ENCODE measurements around the gene CHRNA5.

Gene CHRNA5

GRCh38 chr15:78561490-78561889 is 3.8 kb upstream of the CHRNA5 start:
- Histone ChIP-seq H3K4me3 (no peak overlapping the region), H3K9ac (no peak overlapping the region), H3K27me3 (no peaks in the 10 kb centered on the region), H3K36me3 (no peaks in the 10 kb centered on the region), H3K27ac (no peak overlapping the region), H3K9me3 (replicated peaks in 1 of 11) (no peaks in the 10 kb centered on the region), H3K4me2 (no peak overlapping the region), H3K4me1 (peaks cover 6 to 16% (median 13%) of the 10 kb centered on the region in 10 experiments; a peak in 19 of 20 replicates), H4K20me1 (no peaks in the 10 kb centered on the region)
- TF ChIP-seq Cebpa-rat (IDR thresholded peaks at IDR 0.05) = no peak

DNA sequence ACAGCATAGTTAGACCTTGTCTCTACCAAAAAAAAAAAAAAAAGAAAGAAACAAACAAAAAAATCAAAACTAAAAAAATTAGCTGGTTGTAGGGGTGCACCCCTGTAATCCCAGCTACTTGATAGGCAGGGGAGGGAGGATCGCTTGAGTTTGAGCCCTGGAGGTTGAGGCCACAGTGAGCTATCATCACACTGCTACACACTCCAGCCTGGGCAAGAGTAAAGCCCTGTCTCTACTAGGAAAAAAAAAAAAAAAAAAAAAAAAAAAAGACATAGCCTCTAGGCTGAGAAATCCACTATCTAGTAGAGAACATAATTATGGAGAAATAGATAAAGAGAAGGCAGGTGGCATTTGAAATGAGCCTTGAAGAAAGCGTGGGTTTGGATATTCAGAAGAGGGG is 2.2 kb upstream of the CHRNA5 start:
- no peak overlapping the region for H3K9ac ChIP-seq
- no peak for TF ChIP-seq Cebpa-rat (IDR thresholded peaks at IDR 0.05)
- no peaks in the 10 kb centered on the region for H3K27me3 ChIP-seq
- H3K27ac ChIP-seq = no peak overlapping the region
- H3K4me1 ChIP-seq = peaks cover 12 to 31% (median 28%) of the 10 kb centered on the region in 10 experiments; a peak in 19 of 20 replicates
- H3K9me3 ChIP-seq (replicated peaks in 1 of 11) = no peaks in the 10 kb centered on the region
- H3K4me2 ChIP-seq = no peak overlapping the region
- H3K36me3 ChIP-seq = no peaks in the 10 kb centered on the region
- H4K20me1 ChIP-seq = 0 out of 22 replicates have a peak, but pooled peaks cover 0 to 6% (median 0%) of the 10 kb centered on the region in 11 experiments
- H3K4me3 ChIP-seq = no peak overlapping the region

- no peak for TF ChIP-seq Cebpa-rat (IDR thresholded peaks at IDR 0.05)
- Histone ChIP-seq H3K4me3 (peak overlapping the region; percentile 72 to 99 (median 86); a peak in 19 of 20 replicates), H3K27me3 (no peaks in the 10 kb centered on the region), H3K4me2 (peak overlapping the region; percentile 80 to 96 (median 87)), H3K4me1 (peaks cover 12 to 32% (median 29%) of the 10 kb centered on the region in 10 experiments; a peak in 19 of 20 replicates), H3K36me3 (no peaks in the 10 kb centered on the region), H3K9ac (peak overlapping the region in 9 of 11 experiments; percentile 70 to 93 (median 86); a peak in 17 of 22 replicates), H3K27ac (peak overlapping the region in 7 of 11 experiments; percentile 28 to 87 (median 78); a peak in 7 of 22 replicates), H4K20me1 (0 out of 22 replicates have a peak, but pooled peaks cover 0 to 6% (median 0%) of the 10 kb centered on the region in 11 experiments), H3K9me3 (replicated peaks in 1 of 11) (no peaks in the 10 kb centered on the region)
Measured at GRCh38 chr15:78564743-78565096, 600 bp upstream of the CHRNA5 start.

GRCh38 chr15:78565951-78566774 is 843 bp downstream of the CHRNA5 start:
- H3K4me3 ChIP-seq = peak overlapping the region; percentile 72 to 99 (median 86)
- H3K27me3 ChIP-seq = no peaks in the 10 kb centered on the region
- no peaks in the 10 kb centered on the region for H3K36me3 ChIP-seq
- peaks cover 0 to 6% (median 0%) of the 10 kb centered on the region in 11 experiments; a peak in 2 of 22 replicates for H4K20me1 ChIP-seq
- no peaks in the 10 kb centered on the region for H3K9me3 ChIP-seq (replicated peaks in 1 of 11)
- peak overlapping the region; percentile 80 to 96 (median 87) for H3K4me2 ChIP-seq
- H3K9ac ChIP-seq = peak overlapping the region; percentile 68 to 93 (median 84)
- H3K4me1 ChIP-seq = peaks cover 12 to 32% (median 29%) of the 10 kb centered on the region in 10 experiments; a peak in 19 of 20 replicates
- TF ChIP-seq Cebpa-rat (IDR thresholded peaks at IDR 0.05) = no peak
- peak overlapping the region in 9 of 11 experiments; percentile 45 to 87 (median 80); a peak in 18 of 22 replicates for H3K27ac ChIP-seq

DNA sequence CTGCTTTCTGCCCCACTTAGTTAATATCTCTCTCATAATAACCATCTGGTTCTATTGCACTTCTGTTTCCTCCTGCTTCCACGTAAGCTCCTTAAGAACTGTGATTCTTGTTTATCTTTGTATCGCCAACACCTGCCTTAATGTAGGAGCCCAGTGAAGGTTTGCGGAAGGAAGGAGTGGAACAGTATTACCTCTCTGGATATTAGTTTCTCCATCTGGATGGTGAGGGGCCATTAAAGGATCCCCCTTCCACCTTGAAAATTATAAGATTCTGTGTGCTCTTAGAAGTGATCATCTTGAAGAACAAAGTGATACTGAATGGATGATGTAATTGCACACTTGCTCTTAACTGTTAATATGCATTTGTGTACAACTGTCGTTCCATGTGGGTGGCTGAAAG is 2.2 kb downstream of the CHRNA5 start:
- peak overlapping the region in 1 of 10 experiments; percentile 1; a peak in 1 of 20 replicates for H3K4me3 ChIP-seq
- H3K4me2 ChIP-seq = peak overlapping the region in 9 of 11 experiments; percentile 7 to 92 (median 86); a peak in 16 of 22 replicates
- H3K4me1 ChIP-seq = peaks cover 12 to 32% (median 29%) of the 10 kb centered on the region in 10 experiments; a peak in 19 of 20 replicates
- peaks cover 0 to 6% (median 0%) of the 10 kb centered on the region in 11 experiments; a peak in 2 of 22 replicates for H4K20me1 ChIP-seq
- H3K36me3 ChIP-seq = no peaks in the 10 kb centered on the region
- no peak overlapping the region for H3K9ac ChIP-seq
- H3K9me3 ChIP-seq (replicated peaks in 1 of 11) = no peaks in the 10 kb centered on the region
- no peak overlapping the region for H3K27ac ChIP-seq
- TF ChIP-seq Cebpa-rat (IDR thresholded peaks at IDR 0.05) = no peak
- H3K27me3 ChIP-seq = no peaks in the 10 kb centered on the region

- Histone ChIP-seq H3K9ac (no peak overlapping the region), H3K4me3 (no peak overlapping the region), H3K27me3 (no peaks in the 10 kb centered on the region), H3K27ac (no peak overlapping the region), H3K4me1 (peaks cover 6 to 31% (median 25%) of the 10 kb centered on the region in 10 experiments; a peak in 16 of 20 replicates), H3K36me3 (peaks cover 0 to 3% (median 0%) of the 10 kb centered on the region in 11 experiments; a peak in 1 of 22 replicates), H4K20me1 (peaks cover 0 to 13% (median 0%) of the 10 kb centered on the region in 11 experiments; a peak in 4 of 22 replicates), H3K4me2 (no peak overlapping the region), H3K9me3 (replicated peaks in 1 of 11) (no peaks in the 10 kb centered on the region)
- TF ChIP-seq Cebpa-rat (IDR thresholded peaks at IDR 0.05) = no peak
Measured at GRCh38 chr15:78570710-78571109, 5.4 kb downstream of the CHRNA5 start.

GRCh38 chr15:78571382-78571781 is 6.1 kb downstream of the CHRNA5 start:
- Histone ChIP-seq H3K9me3 (replicated peaks in 1 of 11) (no peaks in the 10 kb centered on the region), H3K27ac (no peak overlapping the region), H3K4me2 (no peak overlapping the region), H3K36me3 (peaks cover 0 to 3% (median 0%) of the 10 kb centered on the region in 11 experiments; a peak in 1 of 22 replicates), H3K4me3 (no peak overlapping the region), H3K4me1 (peaks cover 3 to 30% (median 23%) of the 10 kb centered on the region in 10 experiments; a peak in 16 of 20 replicates), H3K27me3 (no peaks in the 10 kb centered on the region), H4K20me1 (peaks cover 0 to 15% (median 0%) of the 10 kb centered on the region in 11 experiments; a peak in 4 of 22 replicates), H3K9ac (no peak overlapping the region)
- no peak for TF ChIP-seq Cebpa-rat (IDR thresholded peaks at IDR 0.05)

GRCh38 chr15:78573416-78573815 is 8.1 kb downstream of the CHRNA5 start:
- peaks cover 0 to 3% (median 0%) of the 10 kb centered on the region in 11 experiments; a peak in 1 of 22 replicates for H3K36me3 ChIP-seq

DNA sequence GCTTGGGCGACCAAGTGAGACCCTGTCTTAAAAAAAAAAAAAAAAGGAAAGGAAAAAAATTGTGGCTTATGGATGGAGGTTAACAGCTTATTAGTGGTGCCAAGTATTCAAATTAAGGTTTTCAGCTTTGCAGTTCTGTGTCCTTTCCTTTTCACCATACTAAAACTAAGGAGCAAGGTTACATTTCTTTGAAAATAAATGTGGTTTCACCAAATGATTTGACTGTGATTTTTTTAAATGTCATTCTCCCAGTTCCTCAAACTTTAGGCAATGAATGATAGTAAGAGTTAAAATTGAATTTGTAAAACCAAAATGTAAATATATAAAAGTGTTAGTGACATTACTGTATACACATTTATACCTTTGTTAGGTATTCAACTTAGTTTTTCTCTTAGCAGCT is 9.6 kb downstream of the CHRNA5 start:
- TF ChIP-seq Cebpa-rat (IDR thresholded peaks at IDR 0.05) = no peak
- H3K4me2 ChIP-seq = peak overlapping the region in 8 of 11 experiments; percentile 3 to 46 (median 20); a peak in 7 of 22 replicates

More at GRCh38 chr15:78573416-78573815, 8.1 kb downstream of the CHRNA5 start:
- Histone ChIP-seq H3K9ac (no peak overlapping the region), H3K27me3 (no peaks in the 10 kb centered on the region), H4K20me1 (peaks cover 0 to 10% (median 0%) of the 10 kb centered on the region in 11 experiments; a peak in 4 of 22 replicates), H3K4me3 (no peak overlapping the region), H3K4me1 (peaks cover 0 to 11% (median 5%) of the 10 kb centered on the region in 10 experiments; a peak in 14 of 20 replicates), H3K4me2 (no peak overlapping the region), H3K27ac (no peak overlapping the region), H3K9me3 (replicated peaks in 1 of 11) (no peaks in the 10 kb centered on the region)
- no peak for TF ChIP-seq Cebpa-rat (IDR thresholded peaks at IDR 0.05)

More for the DNA sequence above, 9.6 kb downstream of the CHRNA5 start:
- H3K27me3 ChIP-seq = no peaks in the 10 kb centered on the region
- no peak overlapping the region for H3K4me3 ChIP-seq
- H3K9me3 ChIP-seq (replicated peaks in 1 of 11) = no peaks in the 10 kb centered on the region
- H3K4me1 ChIP-seq = peaks cover 0 to 11% (median 5%) of the 10 kb centered on the region in 10 experiments; a peak in 14 of 20 replicates
- H3K27ac ChIP-seq = no peak overlapping the region
- peaks cover 0 to 3% (median 0%) of the 10 kb centered on the region in 11 experiments; a peak in 1 of 22 replicates for H3K36me3 ChIP-seq
- no peak overlapping the region for H3K9ac ChIP-seq
- peaks cover 0 to 10% (median 0%) of the 10 kb centered on the region in 11 experiments; a peak in 4 of 22 replicates for H4K20me1 ChIP-seq

Data from BLaER1 treated with 17β-estradiol and CSF1 and Interleukin-3, amounts not matched to agents 10 nM and 100 nM (cell line).